ENCODE data around the gene NRIP1.
"Not testable (repeated sequence)": the region's sequence is repeated elsewhere in the genome, so short reads cannot be mapped to it uniquely, and the experiment has no call there.

NRIP1 gene

DNA sequence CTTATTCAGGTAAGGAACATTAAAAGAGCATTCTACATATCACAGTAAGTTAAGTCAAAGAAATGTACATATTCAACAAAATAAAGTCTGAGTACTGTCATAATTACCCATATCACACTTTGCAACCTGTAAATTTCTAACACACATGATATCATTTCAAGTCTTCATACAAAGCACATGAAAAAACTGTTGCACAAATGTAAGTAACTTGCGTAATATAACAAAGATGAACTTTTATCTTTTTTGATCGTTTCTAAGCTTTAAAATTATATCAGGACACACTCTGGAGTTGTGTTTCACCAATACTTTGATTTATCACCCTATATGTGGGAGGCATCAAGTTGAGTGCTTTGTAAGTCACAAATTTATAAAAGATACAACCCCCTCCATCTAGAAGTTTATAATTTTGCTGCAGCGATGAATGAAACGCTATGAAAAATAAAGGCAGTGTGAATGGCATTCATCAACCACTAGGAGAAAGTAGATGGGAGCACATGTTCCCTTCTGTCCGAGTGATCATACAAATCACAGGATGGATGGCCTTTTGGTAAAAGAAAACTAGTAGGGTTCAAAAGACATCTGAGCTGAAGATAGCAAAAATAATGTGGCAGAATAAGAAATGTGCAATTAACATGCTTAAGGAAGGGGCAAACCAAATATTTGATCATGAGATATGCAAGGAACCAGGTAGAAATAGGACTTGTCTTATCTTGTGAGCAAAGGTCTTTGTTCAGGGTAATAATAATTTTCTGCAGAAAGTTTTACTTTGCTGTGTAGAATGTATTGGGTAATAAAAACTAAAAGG is 27.5 kb downstream of the NRIP1 start:
- no peak for DNase-seq

- no peak for DNase-seq
These were observed 28.6 kb downstream of the NRIP1 start for GRCh38 chr21:15036189-15036588.

GRCh38 chr21:15034126-15034853 is 30.5 kb downstream of the NRIP1 start:
- DNase-seq: no peak

- no peak for DNase-seq
These were observed 32.9 kb downstream of the NRIP1 start for GRCh38 chr21:15031790-15032357.

DNA sequence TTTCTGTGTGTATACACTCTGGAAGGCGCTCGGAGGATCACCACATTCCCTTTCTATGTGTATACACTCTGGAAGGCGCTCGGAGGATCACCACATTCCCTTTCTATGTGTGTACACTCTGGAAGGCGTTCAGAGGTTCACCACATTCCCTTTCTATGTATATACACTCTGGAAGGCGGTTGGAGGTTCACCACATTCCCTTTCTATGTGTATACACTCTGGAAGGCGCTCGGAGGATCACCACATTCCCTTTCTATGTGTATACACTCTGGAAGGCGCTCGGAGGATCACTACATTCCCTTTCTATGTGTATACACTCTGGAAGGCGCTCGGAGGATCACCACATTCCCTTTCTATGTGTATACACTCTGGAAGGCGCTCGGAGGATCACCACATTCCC is 33.4 kb downstream of the NRIP1 start:
- not testable (repeated sequence) for DNase-seq

GRCh38 chr21:15030861-15031260 is 33.9 kb downstream of the NRIP1 start:
- not testable (repeated sequence) for DNase-seq

- peak; percentile 35 for DNase-seq
These were observed 35.7 kb downstream of the NRIP1 start for GRCh38 chr21:15029077-15029476.

DNA sequence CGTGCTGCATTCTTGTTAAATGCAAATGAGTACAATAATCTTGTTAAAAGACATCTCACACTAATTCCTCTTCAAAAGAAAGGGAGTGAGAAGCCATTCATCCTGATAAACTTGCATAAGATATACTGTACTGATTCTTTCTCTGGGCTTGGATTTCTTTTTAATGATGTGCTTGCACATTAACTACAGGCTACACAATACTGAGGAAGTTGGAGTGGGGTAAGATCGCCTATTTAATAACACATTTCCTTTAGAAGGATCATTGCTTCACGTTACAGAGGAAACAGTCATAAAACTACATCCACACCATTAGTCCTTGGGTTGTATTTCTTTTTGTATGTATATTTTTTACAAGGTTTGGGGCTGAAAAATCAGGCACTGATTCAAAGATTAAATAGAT is 36.6 kb downstream of the NRIP1 start:
- peak; percentile 32 for DNase-seq

GRCh38 chr21:15027056-15027455 is 37.7 kb downstream of the NRIP1 start:
- DNase-seq: no peak

DNA sequence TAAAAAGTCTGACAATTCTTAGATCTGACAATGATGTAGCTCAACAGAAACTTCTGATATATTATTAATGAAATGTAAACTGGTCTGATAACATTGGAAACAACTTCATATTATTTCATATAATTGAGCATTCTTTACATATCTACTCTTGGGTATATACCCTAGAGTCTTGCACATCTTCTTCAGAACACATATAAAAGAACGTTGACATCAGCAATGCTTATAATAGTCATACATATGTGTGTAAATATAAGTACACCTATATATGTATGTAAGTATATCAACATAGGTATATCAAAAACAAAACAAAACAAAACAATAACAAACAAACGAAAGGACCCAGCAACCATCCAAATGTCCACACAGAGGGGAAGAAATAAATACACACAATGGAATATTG is 38.4 kb downstream of the NRIP1 start:
- DNase-seq: no peak

GRCh38 chr21:15023776-15024175 is 41.0 kb downstream of the NRIP1 start:
- no peak for DNase-seq

GRCh38 chr21:15022608-15023261 is 42.1 kb downstream of the NRIP1 start:
- no peak for DNase-seq

GRCh38 chr21:15020797-15021196 is 44.0 kb downstream of the NRIP1 start:
- DNase-seq: no peak

DNA sequence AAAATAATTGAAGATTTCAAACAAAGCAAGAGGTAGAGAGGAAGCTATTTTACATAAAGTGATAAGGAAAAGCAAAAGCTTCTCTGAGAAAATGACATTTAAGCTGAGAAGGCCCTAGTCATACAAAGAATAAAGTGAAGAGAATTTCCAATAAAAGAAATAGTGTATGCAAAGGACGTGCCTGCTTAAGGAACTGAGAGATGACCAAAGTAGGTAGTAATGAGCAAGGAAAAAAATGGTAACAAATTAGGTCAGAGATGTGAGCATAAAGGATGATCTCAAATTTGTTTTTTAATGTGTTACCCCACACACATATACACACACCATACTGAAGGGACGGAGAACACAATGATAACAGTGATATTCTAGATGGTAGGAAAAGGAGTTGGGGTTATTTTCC is 46.4 kb downstream of the NRIP1 start:
- DNase-seq: peak; percentile 14

GRCh38 chr21:15015622-15016471 is 49.0 kb downstream of the NRIP1 start:
- peak; percentile 52 for DNase-seq

DNA sequence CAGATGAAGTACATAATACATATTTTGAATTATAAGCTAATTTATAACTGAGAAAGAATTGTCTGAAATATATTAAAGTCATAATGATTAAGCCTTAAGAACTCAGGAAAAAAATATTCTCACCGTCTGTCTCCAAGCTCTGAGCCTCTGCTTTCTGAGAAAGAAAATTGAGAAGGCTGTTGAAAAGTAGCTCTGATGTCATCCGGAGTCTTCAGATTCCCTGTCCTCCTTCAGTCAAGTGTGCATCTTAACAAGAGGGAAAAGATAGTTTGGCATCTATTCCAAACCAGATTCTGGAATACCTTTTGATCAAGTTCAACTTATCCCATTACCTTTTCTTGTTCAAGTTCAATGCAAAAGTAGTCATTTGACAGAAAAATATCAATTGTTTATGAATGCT is 50.6 kb downstream of the NRIP1 start:
- DNase-seq: no peak

GRCh38 chr21:15011967-15012366 is 52.8 kb downstream of the NRIP1 start:
- DNase-seq: no peak

GRCh38 chr21:15010645-15011044 is 54.2 kb downstream of the NRIP1 start:
- DNase-seq: no peak

DNA sequence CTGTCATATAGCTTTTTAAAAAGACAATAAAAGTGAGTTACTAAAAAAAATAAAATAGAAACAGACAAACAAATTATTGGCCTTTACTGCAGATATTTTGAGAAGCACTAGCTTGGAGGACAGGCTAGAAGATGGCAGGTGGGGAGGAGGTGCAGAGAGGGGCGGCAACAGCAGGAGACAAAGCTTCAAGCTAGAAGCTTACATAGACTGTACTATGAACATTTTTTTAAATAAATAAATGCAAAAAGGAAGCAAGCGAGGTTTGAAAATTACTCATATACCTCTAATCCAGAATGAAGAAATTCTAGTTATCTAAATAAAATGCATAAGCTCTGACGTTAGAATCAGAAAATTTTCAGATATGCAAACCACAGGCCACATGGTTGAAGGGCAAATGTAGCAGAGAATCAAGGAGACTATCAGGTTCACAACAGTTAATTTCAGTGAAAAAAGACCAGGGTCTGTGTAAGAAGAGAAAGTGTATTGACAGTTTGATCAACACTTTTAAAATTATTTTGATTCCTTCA is 54.9 kb downstream of the NRIP1 start:
- no peak for DNase-seq

DNA sequence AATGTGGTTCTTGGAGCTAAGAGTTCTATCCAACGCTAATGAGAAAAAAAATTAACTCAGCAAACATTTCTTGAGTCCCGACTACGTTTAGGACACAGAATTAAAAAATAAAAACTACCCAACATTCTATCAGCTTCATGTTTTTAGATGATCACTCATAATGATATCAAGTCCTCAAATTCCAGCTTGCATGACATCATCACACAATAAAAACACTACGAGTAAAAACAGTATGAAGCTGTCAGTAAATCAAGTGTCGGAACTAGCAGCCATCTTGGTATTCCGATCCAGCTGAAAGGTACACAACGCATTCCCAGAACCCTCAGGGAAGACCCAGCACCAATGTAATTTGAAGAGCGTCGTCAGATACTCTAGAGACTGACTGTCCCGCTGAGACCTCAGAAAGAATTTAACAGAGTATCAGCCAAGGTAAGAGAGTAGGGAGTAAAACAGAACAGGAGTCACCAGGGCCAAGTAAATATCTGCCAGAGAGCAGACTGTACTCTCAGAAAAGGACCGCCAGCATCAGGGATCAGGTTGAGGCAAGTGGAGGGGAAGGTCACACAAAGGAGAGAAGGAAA is 57.0 kb downstream of the NRIP1 start:
- no peak for DNase-seq

DNA sequence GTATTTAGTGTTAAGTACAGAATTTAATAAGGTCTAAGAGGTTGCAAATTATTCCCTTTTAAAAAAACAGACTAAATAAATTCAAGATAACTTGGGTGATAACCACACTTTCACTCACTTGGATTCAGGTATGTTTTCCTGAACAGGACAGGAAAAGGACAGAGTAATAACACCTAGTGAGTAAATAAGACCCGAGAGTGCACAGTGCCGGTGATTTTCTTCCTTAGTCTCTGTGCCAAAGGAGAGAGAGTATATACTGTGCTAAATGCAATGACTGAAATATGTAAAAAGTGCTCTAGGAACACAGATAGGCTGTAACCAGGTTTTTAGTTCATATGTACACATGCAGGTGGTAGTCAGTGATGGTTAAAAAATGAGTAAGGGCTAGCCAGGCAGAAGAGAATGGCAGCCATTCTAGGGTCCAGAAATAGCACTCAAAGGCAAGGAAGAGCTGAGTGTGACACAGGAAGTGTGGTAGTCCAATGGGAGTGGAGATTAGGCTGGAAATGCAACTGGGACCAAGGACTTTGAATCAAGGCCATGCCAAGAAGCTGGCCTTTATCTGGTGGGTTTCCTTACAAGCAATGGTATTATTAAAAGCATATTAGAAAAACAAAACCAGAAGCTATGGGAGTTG is 58.1 kb downstream of the NRIP1 start:
- no peak for DNase-seq
